GM12878 (cell line): Measurements from ENCODE around the gene HNRNPU.

ENCODE experiments used
- ATF2 ChIP-seq: IDR thresholded peaks from 2 replicates; pipeline ENCODE4 v1.6.1; 2012; ENCODE audit warnings: low read length, inconsistent platforms
- BMI1 ChIP-seq: fragments of 450-650 bp; IDR thresholded peaks from 2 replicates; pipeline ENCODE4 v1.6.1; 2016; ENCODE audit warnings: mild to moderate bottlenecking, moderate library complexity, borderline replicate concordance
- NRF1 ChIP-seq: conservative IDR thresholded peaks from 2 replicates; pipeline ENCODE4 v1.6.1; 2011; ENCODE audit warnings: mild to moderate bottlenecking, low read depth, low read length, improper control_type of control experiment
- POLR2A ChIP-seq: IDR thresholded peaks from 2 replicates; pipeline ENCODE4 v1.6.1; 2011; ENCODE audit warnings: low read depth, mild to moderate bottlenecking, low read length
- REST ChIP-seq: IDR thresholded peaks from 2 replicates; pipeline ENCODE4 v1.6.1; 2012; ENCODE audit warnings: mild to moderate bottlenecking, low read depth, low read length

GRCh38 chr1:244861683-244862082 lies 2.7 kb downstream of the HNRNPU start:
- TF ChIP-seq BMI1 (no peak), POLR2A (no peak; the same call in 1 of the 2 replicates), NRF1 (no peak), ATF2 (no peak), REST (no peak)
